ENCODE measurements around the gene CYBB. TPM values are rescaled to one million over a fixed set of nuclear protein-coding genes. Genes with fewer than 3 reads are reported as not detected.

Gene CYBB
- total and polyA plus RNA-seq, 2 experiments from 2014 or later: 0.06 TPM; not detected in 1

- Mint-ChIP-seq H3K36me3 (ENCODE audit: low read depth) (no peaks in the 10 kb centered on the region), H3K4me1 (no peaks in the 10 kb centered on the region), H3K27me3 (ENCODE audit: insufficient read depth, low read depth, poor library complexity) (no peaks in the 10 kb centered on the region), H3K4me3 (no peak overlapping the region), H3K9me3 (no peaks in the 10 kb centered on the region), H3K27ac (no peak overlapping the region)
- Histone ChIP-seq H3K4me2 (no peak overlapping the region), H4K20me1 (replicated peaks; ENCODE audit: insufficient read depth) (no peaks in the 10 kb centered on the region), H3K79me2 (replicated peaks; ENCODE audit: insufficient read depth) (no peaks in the 10 kb centered on the region), H3F3A (replicated peaks; ENCODE audit: low read depth) (no peaks in the 10 kb centered on the region), H3K27me3 (ENCODE audit: insufficient read depth) (no peaks in the 10 kb centered on the region), H3K9me2 (ENCODE audit: insufficient read depth) (no peaks in the 10 kb centered on the region), H3K4me1 (ENCODE audit: insufficient read depth) (no peaks in the 10 kb centered on the region), H3K27ac (ENCODE audit: low read depth) (no peak overlapping the region), H3K36me3 (ENCODE audit: insufficient read depth) (no peaks in the 10 kb centered on the region), H3K4me3 (no peak overlapping the region), H2AFZ (no peak overlapping the region)
- no peak for ATAC-seq
- TF ChIP-seq, protein P1, sequence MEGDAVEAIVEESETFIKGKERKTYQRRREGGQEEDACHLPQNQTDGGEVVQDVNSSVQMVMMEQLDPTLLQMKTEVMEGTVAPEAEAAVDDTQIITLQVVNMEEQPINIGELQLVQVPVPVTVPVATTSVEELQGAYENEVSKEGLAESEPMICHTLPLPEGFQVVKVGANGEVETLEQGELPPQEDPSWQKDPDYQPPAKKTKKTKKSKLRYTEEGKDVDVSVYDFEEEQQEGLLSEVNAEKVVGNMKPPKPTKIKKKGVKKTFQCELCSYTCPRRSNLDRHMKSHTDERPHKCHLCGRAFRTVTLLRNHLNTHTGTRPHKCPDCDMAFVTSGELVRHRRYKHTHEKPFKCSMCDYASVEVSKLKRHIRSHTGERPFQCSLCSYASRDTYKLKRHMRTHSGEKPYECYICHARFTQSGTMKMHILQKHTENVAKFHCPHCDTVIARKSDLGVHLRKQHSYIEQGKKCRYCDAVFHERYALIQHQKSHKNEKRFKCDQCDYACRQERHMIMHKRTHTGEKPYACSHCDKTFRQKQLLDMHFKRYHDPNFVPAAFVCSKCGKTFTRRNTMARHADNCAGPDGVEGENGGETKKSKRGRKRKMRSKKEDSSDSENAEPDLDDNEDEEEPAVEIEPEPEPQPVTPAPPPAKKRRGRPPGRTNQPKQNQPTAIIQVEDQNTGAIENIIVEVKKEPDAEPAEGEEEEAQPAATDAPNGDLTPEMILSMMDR (conservative IDR thresholded peaks at IDR 0.05; ENCODE audit: low read depth in 2 of 2): no peak
- TF ChIP-seq ZNF114 (CRISPR knock-in tag; IDR thresholded peaks at IDR 0.05): no peak
- TF ChIP-seq, protein P2, sequence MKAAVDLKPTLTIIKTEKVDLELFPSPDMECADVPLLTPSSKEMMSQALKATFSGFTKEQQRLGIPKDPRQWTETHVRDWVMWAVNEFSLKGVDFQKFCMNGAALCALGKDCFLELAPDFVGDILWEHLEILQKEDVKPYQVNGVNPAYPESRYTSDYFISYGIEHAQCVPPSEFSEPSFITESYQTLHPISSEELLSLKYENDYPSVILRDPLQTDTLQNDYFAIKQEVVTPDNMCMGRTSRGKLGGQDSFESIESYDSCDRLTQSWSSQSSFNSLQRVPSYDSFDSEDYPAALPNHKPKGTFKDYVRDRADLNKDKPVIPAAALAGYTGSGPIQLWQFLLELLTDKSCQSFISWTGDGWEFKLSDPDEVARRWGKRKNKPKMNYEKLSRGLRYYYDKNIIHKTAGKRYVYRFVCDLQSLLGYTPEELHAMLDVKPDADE (IDR thresholded peaks at IDR 0.05): no peak
- DNase-seq (ENCODE audit: low spot score): no peak
Measured at GRCh38 chrX:37817176-37817575, 37.3 kb downstream of the CYBB start.

- no peak overlapping the region for H3K4me3 ChIP-seq
- no peaks in the 10 kb centered on the region for H3F3A ChIP-seq (replicated peaks; ENCODE audit: low read depth)
- H3K4me1 Mint-ChIP-seq: no peaks in the 10 kb centered on the region
- ATAC-seq: no peak
- H3K27ac Mint-ChIP-seq: no peak overlapping the region
- H4K20me1 ChIP-seq (replicated peaks; ENCODE audit: insufficient read depth): no peaks in the 10 kb centered on the region
- H3K27me3 Mint-ChIP-seq (ENCODE audit: insufficient read depth, low read depth, poor library complexity): no peaks in the 10 kb centered on the region
- H3K4me1 ChIP-seq (ENCODE audit: insufficient read depth): no peaks in the 10 kb centered on the region
- no peaks in the 10 kb centered on the region for H3K9me2 ChIP-seq (ENCODE audit: insufficient read depth)
- no peaks in the 10 kb centered on the region for H3K79me2 ChIP-seq (replicated peaks; ENCODE audit: insufficient read depth)
- H3K4me3 Mint-ChIP-seq: no peak overlapping the region
- DNase-seq (ENCODE audit: low spot score): no peak
- no peaks in the 10 kb centered on the region for H3K36me3 Mint-ChIP-seq (ENCODE audit: low read depth)
- H3K4me2 ChIP-seq: no peak overlapping the region
- no peaks in the 10 kb centered on the region for H3K27me3 ChIP-seq (ENCODE audit: insufficient read depth)
- H3K36me3 ChIP-seq (ENCODE audit: insufficient read depth): no peaks in the 10 kb centered on the region
- no peaks in the 10 kb centered on the region for H3K9me3 Mint-ChIP-seq
- no peak overlapping the region for H2AFZ ChIP-seq
- no peak overlapping the region for H3K27ac ChIP-seq (ENCODE audit: low read depth)
- TF ChIP-seq, protein P1 (conservative IDR thresholded peaks at IDR 0.05; ENCODE audit: low read depth in 2 of 2): no peak
- TF ChIP-seq, protein P2 (IDR thresholded peaks at IDR 0.05): no peak
- TF ChIP-seq ZNF331 (CRISPR knock-in tag; IDR thresholded peaks at IDR 0.05; ENCODE audit: low read depth) (no peak), ZNF114 (CRISPR knock-in tag; IDR thresholded peaks at IDR 0.05) (no peak), JUNB (IDR thresholded peaks at IDR 0.05; ENCODE audit: unreplicated experiment) (no peak), NANOG (IDR thresholded peaks at IDR 0.05; ENCODE audit: borderline replicate concordance) (no peak), CREB1 (CRISPR knock-in tag; IDR thresholded peaks at IDR 0.05; ENCODE audit: low read depth) (no peak), POLR2AphosphoS5 (IDR thresholded peaks at IDR 0.05; ENCODE audit: low read depth) (no peak), ZNF462 (CRISPR knock-in tag; IDR thresholded peaks at IDR 0.05) (no peak)
Measured at GRCh38 chrX:37817579-37817978, 37.7 kb downstream of the CYBB start.
